ENCODE data around the gene RNF44. TPM values are rescaled to one million over a fixed set of nuclear protein-coding genes. Genes with fewer than 3 reads are reported as not detected.
A peak's percentile ranks its signal among the peaks of the same experiment; 100 is the strongest.

Gene RNF44
- total RNA-seq (10 to 100 TPM in 8 of 9 donors, 1 to 10 TPM in 1; 9.2 to 35.7 (median 21.0) TPM), polyA plus RNA-seq (10 to 100 TPM; 14.4 to 14.8 TPM)
- long read RNA-seq, donor 1, partial matches to known transcripts, result 1 of 14 reads
- long read RNA-seq, donor 1, other reads (novel, unspliced or antisense), result 13 of 14 reads
- long read RNA-seq, donor 2, partial matches to known transcripts, result 0 of 12 reads
- long read RNA-seq, donor 2, other reads (novel, unspliced or antisense), result 12 of 12 reads
- long read RNA-seq, donor 3, partial matches to known transcripts, result 3 of 18 reads
- long read RNA-seq, donor 3, other reads (novel, unspliced or antisense), result 15 of 18 reads

DNA sequence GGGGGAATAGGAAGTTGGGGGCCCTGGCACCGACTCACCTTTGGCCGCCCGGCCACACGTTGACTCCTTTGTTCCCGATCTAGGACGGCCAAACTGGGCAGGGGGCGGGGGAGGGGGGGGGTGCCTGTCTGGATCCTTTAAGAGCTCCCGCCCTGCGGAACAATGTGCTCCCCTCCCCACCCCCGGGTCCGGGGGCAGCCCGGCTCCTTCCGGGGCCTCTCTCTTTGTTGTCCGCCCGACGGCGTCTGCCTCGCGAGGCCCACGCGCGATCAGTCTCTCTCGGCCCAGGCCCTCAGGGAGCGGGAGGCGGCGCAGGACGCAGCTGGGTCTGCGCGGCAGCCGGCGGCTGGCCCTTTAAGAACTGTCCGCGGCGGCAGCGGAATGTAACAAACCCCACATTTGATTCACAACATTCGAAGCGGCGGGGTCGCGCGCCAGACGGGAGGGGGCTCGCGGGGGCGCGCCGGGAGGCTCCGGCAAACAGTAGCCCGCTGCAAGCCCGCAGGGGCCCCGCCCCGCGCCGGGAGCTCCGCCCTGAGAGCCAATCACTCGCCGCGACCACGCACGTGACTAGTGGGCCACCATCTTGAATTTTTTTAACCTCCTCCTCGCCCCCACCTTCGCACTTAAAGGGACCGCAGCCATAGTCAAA, at the start of gene RNF44:
Gene RNF44, minus strand, starts transcription at position 501 of the 652 bp plus-strand sequence. CDS start 4,930 bp downstream, outside the sequence.
- Histone ChIP-seq H3K27me3 (no peaks in the 10 kb centered on the region), H3K4me1 (peaks cover 15 to 78% (median 55%) of the 10 kb centered on the region in 12 donors), H3K27ac (peak within 1 kb of the TSS; percentile 92 to 100 (median 96)), H3K36me3 (peaks cover 0 to 3% (median under 1%) of the 10 kb centered on the region in 9 donors), H3K9me3 (no peaks in the 10 kb centered on the region), H3K4me3 (peak within 1 kb of the TSS; percentile 56 to 98 (median 88))
- intact Hi-C loops (cut with DNase I), result loop anchor here in 6 of 10 donors (1.0 to 10.0 kb wide), 8 partner anchors 89 to 468 kb away; partner anchors contain the start of genes FAF2 (in 5 of the 6), CLTB (in 3 of the 6), ARL10 (in 1 of the 6) and HIGD2A (in 1 of the 6)
- TF ChIP-seq, protein P1, sequence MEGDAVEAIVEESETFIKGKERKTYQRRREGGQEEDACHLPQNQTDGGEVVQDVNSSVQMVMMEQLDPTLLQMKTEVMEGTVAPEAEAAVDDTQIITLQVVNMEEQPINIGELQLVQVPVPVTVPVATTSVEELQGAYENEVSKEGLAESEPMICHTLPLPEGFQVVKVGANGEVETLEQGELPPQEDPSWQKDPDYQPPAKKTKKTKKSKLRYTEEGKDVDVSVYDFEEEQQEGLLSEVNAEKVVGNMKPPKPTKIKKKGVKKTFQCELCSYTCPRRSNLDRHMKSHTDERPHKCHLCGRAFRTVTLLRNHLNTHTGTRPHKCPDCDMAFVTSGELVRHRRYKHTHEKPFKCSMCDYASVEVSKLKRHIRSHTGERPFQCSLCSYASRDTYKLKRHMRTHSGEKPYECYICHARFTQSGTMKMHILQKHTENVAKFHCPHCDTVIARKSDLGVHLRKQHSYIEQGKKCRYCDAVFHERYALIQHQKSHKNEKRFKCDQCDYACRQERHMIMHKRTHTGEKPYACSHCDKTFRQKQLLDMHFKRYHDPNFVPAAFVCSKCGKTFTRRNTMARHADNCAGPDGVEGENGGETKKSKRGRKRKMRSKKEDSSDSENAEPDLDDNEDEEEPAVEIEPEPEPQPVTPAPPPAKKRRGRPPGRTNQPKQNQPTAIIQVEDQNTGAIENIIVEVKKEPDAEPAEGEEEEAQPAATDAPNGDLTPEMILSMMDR (IDR thresholded peaks at IDR 0.05), result no peak
- TF ChIP-seq POLR2A (IDR thresholded peaks at IDR 0.05), result peak in 1 of 2 donors; percentile 36
- ATAC-seq, result peak; percentile 83 to 88 (median 88)
- peak; percentile 97 to 99 (median 98) for DNase-seq
- WGBS, 4 donors, result 0 to 2% (median 0%) methylated on average over 23 to 63 of the region's 63 CpGs

DNA sequence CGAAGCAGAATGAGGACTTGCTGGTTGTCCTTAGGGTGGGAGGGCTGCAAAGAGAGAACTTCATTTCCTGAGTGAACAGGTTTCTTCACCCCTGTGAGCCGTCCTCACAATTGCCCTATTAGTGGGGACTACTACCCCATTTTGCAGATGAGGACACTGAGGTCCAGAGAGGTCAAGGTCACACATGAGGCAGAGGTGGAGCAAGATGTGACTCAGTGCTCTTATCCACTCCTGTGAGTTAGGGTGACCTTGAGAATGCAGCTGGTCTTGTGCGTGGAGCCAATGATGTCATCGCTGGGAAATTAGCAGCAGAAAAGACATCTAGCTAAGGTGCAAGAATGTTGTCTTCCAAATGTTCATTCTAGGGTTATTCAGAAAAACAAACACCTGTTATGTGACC, 45.9 kb upstream of the RNF44 start:
- H3K4me1 ChIP-seq, result no peaks in the 10 kb centered on the region
- TF ChIP-seq, protein P1 (IDR thresholded peaks at IDR 0.05), result no peak
- TF ChIP-seq POLR2A (IDR thresholded peaks at IDR 0.05), result no peak
- H3K27ac ChIP-seq, result no peak overlapping the region
- no peaks in the 10 kb centered on the region for H3K36me3 ChIP-seq
- no peak for DNase-seq
- intact Hi-C loops (cut with DNase I), result no loop called here
- H3K9me3 ChIP-seq, result peaks cover 0 to 21% (median 9%) of the 10 kb centered on the region in 12 donors
- no peaks in the 10 kb centered on the region for H3K27me3 ChIP-seq
- no peak overlapping the region for H3K4me3 ChIP-seq
- 71 to 80% (median 75%) methylated on average over 4 of the region's 4 CpGs for WGBS, 4 donors
- ATAC-seq, result no peak

DNA sequence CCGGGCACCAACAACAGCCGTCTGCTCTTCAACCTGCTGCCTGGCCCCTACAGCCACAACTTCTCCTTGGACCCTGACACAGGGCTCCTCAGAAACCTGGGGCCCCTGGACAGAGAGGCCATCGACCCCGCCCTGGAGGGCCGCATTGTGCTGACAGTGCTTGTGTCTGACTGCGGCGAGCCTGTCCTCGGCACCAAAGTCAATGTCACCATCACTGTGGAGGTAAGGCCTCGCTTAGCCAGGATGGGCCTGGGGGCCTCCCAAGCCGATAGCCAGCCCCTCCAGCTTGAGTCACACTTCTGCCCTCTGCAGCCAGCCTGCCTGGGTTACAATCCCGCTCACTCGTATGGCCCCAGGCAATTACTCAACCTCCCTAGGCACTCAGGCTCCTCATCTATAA, 44.2 kb upstream of the RNF44 start:
- no peak for TF ChIP-seq POLR2A (IDR thresholded peaks at IDR 0.05)
- TF ChIP-seq, protein P1 (IDR thresholded peaks at IDR 0.05), result no peak
- Histone ChIP-seq H3K9me3 (peaks cover 0 to 21% (median 9%) of the 10 kb centered on the region in 12 donors), H3K4me3 (no peak overlapping the region), H3K27ac (no peak overlapping the region), H3K4me1 (no peaks in the 10 kb centered on the region), H3K27me3 (no peaks in the 10 kb centered on the region), H3K36me3 (no peaks in the 10 kb centered on the region)
- DNase-seq, result no peak
- ATAC-seq, result no peak
- intact Hi-C loops (cut with DNase I), result no loop called here
- WGBS, 4 donors, result 87 to 91% (median 90%) methylated on average over 11 to 12 of the region's 12 CpGs

DNA sequence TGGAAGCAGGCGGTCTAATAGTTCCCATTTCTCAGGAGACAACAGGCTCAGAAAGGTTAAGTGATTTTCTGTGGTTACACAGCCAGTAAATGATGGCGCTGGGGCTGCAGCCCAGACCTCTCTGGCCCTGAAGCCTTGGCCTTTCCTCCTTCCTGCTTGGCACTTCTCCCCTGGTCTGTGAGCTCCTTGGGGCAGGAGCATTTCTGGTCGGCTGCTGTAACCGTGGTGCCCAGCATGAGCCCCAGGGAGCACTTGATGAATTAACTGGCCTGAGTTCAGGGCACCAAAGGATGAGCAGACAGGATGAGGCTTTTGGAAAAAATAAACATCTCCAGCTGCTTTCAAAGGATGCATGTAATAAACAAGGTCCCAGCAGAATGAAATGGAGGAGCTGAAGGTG, 42.1 kb upstream of the RNF44 start:
- no peak overlapping the region for H3K27ac ChIP-seq
- no peak for ATAC-seq
- WGBS, 4 donors, result 54 to 80% (median 60%) methylated on average over 4 of the region's 4 CpGs
- H3K4me3 ChIP-seq, result no peak overlapping the region
- H3K27me3 ChIP-seq, result no peaks in the 10 kb centered on the region
- peaks cover 0 to 3% (median 0%) of the 10 kb centered on the region in 12 donors for H3K9me3 ChIP-seq
- intact Hi-C loops (cut with DNase I), result loop anchor here in 5 of 10 donors (5.0 to 10.0 kb wide), 2 partner anchors 63 to 65 kb away; partner anchors contain the start of gene TSPAN17 (in 3 of the 5)
- no peak for DNase-seq
- H3K36me3 ChIP-seq, result no peaks in the 10 kb centered on the region
- H3K4me1 ChIP-seq, result no peaks in the 10 kb centered on the region
- no peak for TF ChIP-seq POLR2A (IDR thresholded peaks at IDR 0.05)
- TF ChIP-seq, protein P1 (IDR thresholded peaks at IDR 0.05), result no peak

All from heart left ventricle (tissue), 16 donors.